CD4-positive, alpha-beta T cell treated with Interleukin-17A for 4 hours (primary cell): ENCODE results near the gene MTUS2.
"Not testable (repeated sequence)": the region's sequence is repeated elsewhere in the genome, so short reads cannot be mapped to it uniquely, and the experiment has no call there.

Source experiments
- DNase-seq: peaks from one replicate; pipeline ENCODE4 v3.0.0-alpha.2; 2020; ENCODE audit warnings: mixed read lengths

MTUS2 gene

GRCh38 chr13:28964052-28964451 lies 143.9 kb downstream of the MTUS2 start:
- DNase-seq, result no peak

- no peak for DNase-seq
Observed at GRCh38 chr13:28964803-28965202, 144.7 kb downstream of the MTUS2 start.

- no peak for DNase-seq
Observed at GRCh38 chr13:28967029-28967915, 147.1 kb downstream of the MTUS2 start.

GRCh38 chr13:28976195-28976594 lies 156.1 kb downstream of the MTUS2 start:
- no peak for DNase-seq

GRCh38 chr13:28976636-28977035 lies 156.5 kb downstream of the MTUS2 start:
- no peak for DNase-seq

DNA sequence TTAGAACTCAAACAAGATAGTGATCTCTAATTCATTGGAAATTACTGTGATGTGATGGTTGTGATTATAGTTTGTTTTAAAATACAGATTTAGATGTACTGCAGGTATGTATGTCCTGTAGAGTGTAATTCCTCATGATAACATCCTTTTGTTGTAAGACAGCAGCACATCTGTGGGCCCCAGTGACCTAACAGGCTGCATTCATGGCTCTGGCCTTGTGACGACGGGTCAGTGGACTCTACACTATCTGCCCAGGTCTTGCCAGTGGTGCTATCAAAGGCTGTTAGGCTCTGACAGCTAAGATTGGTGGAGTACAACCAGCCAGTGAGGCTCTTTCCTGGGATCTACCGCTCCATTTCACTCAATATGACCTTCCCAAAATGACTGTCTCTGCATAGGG lies 158.4 kb downstream of the MTUS2 start:
- no peak for DNase-seq

GRCh38 chr13:28981530-28981929 lies 161.4 kb downstream of the MTUS2 start:
- DNase-seq, result no peak

DNA sequence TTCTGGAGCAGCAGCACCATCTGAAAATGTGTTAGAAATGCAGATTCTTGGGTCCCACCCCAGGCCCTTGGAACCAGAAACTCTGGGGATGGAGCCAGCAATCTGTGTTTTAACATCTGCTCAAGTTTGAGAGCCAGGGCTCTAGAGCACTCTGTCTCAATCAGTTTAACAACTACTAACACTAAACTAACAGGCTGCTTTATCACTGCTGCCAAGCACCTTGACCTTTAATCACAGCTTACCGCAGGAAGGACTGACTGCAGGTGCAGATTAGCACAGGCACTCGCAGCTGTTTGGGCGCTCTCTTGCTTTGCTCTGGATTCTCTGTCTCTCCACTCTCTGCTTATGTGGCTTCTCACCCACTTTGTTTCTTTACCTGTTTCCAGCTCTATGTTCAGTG lies 163.5 kb downstream of the MTUS2 start:
- no peak for DNase-seq

GRCh38 chr13:28984326-28984725 lies 164.2 kb downstream of the MTUS2 start:
- DNase-seq, result no peak

DNA sequence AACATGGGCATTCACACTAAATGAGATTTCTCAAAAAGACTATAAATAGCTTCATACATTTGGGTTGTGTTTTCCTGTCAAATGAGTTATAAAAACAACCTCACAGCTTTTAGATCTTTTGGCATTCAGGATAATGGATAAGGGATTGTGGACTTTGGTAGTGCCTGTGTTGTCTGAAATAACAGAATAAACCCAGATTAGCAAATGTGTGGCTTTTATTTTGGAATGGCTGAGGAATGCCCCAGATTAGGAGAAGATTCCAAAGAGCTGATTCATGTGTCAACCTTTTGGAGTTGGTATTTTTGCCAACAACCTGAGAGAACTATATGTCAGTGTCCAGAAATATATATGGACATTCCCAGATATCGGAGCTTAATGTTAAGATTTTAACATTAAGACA lies 164.7 kb downstream of the MTUS2 start:
- no peak for DNase-seq

DNA sequence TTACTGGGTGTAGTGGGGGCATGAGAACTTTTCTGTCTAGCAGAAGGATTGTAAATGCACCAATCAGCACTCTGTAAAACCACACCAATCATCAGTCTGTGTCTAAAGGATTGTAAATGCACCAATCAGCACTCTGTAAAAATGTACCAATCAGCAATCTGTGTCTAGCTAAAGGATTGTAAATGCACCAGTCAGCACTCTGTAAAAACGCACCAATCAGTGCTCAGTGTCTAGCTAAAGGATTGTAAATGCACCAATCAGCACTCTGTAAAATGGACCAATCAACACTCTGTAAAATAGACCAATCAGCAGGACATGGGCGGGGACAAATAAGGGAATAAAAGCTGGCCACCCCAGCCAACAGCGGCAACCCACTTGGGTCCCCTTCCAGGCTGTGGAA lies 170.2 kb downstream of the MTUS2 start:
- DNase-seq, result not testable (repeated sequence)

DNA sequence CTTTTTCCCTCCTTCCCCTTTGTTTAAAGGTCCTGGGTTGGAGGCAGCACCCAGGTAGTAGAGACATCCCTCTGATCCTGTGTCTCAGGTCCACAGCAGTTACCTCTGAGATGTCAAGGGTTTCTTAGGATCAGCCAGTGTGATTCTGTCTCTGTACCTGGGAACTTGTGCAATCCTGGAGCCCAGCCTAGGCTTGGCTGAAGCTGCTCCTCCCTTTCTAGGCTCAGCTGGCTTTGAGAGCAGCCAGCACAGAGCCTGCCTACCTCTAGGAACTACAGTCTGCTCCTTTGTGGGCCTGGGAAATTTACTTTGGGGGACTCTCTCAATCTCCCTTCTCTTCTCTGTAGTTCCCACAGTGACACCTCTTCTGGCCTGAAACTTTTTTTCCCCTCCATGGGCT lies 171.6 kb downstream of the MTUS2 start:
- no peak for DNase-seq

GRCh38 chr13:29000826-29001225 lies 180.7 kb downstream of the MTUS2 start:
- DNase-seq, result no peak

GRCh38 chr13:29005035-29005762 lies 185.1 kb downstream of the MTUS2 start:
- no peak for DNase-seq

DNA sequence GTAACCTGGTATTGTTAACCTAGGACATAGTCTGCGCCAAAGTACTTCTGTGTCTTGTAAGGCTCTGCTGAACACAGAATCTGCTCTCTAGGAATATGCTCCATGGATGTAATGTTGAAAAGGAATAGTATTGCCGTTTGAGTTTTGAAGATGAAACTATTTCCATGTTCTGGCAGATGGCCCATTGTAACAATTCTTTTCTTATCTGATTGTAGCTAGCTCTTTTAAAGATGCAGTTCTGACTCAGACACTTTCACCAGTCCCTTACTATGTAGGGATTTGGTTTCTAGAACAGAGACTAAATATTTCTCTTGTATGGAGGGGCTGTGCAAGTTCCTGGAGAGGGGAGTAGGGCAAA lies 185.6 kb downstream of the MTUS2 start:
- DNase-seq, result no peak

GRCh38 chr13:29006359-29006850 lies 186.3 kb downstream of the MTUS2 start:
- no peak for DNase-seq

DNA sequence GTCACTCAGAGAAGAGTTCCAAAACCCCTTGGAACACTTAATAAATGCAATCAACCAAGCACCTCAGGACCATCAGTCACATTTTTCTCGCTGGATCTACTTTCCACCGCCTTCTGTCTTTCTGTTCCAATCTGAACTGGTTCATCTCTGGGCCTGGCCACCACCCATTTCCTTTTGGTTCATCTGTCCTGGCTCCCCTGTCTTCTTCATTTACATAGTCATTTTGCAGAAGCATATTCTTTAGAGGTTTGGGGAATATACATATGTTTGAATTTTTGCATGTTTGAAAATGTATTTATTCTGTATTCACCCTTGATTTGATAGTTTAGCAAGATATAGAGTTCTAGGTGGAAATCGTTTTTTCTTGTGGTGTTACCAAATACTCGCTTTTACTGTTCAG lies 188.2 kb downstream of the MTUS2 start:
- no peak for DNase-seq

- no peak for DNase-seq
Observed at GRCh38 chr13:29020314-29020713, 200.2 kb downstream of the MTUS2 start.

DNA sequence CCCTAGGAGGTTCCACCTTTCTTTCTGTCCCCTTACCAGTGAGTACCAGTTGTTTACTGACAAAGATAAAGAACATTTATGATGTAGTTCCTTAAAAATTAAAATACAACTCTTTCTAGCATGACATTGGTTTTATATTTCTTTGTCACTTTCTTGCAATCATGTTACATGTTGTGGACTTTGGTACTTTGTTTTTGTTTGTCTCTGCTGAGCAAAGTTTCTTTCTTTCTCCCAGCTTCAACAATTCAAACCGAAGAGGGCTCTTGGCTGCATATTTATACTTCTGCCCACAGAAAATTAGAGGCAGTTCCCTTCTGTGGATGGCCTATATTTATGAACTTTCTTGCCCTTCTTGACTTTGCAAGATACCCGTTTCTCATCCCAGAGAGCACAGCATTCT lies 201.2 kb downstream of the MTUS2 start:
- no peak for DNase-seq

DNA sequence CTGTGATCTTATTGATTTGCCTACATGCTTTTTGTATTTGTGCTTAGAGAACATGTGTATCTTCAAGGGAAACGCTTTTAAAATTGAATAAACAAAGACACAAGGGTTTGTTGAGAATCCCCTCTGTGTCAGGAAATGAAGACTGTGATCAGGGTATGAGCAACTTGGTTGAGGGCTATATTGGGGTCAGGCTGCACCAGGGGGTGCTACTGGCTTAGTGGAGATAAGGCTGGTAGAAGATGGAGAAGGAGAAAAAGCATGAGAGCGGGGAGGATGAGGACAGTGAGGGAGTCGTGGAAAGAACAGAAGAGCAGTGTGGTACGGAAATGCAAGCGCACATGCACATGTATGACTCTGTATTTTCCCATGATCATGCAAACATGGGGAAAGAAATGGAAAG lies 201.6 kb downstream of the MTUS2 start:
- DNase-seq, result no peak

GRCh38 chr13:29022410-29022809 lies 202.3 kb downstream of the MTUS2 start:
- no peak for DNase-seq

DNA sequence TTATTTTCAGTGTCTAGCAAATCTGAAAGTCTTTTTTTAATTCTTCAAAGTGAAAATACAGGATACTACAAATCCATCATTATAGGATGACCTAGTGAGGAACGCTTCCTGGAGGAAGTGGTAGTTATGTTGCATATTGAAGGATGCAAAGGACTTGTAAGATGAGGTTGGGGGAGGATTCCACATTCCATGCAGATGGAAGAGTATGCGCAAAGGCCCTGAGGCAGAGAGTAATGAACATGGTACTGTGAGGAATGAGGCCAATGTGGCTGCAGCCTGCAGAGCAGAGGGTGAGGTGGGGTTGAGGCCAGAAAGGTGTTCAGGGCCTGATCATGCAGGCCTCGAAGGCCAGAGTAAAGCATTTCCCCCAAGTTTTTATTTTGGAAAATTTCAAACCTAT lies 202.8 kb downstream of the MTUS2 start:
- no peak for DNase-seq

- no peak for DNase-seq
Observed at GRCh38 chr13:29024783-29025182, 204.6 kb downstream of the MTUS2 start.

GRCh38 chr13:29028868-29029267 lies 208.7 kb downstream of the MTUS2 start:
- DNase-seq, result no peak
